Forelimb muscle (tissue), 1 donor: ENCODE measurements around the gene RIC8B. TPM values are rescaled to one million over a fixed set of nuclear protein-coding genes. Genes with fewer than 3 reads are reported as not detected.

Source experiments
- DNase-seq: peaks from one replicate; pipeline ENCODE4 v3.0.0-alpha.2; 2013; ENCODE audit warnings: low read depth
- polyA plus RNA-seq: library from polyadenylated mRNA; unstranded; fragments of 120-200 nt; gene quantifications from one replicate; pipeline ENCODE4 v1.2.1, GENCODE V29; 2013; ENCODE audit not compliant: insufficient read length

RIC8B gene
- polyA plus RNA-seq, 1 donor: 14.7 TPM

DNA sequence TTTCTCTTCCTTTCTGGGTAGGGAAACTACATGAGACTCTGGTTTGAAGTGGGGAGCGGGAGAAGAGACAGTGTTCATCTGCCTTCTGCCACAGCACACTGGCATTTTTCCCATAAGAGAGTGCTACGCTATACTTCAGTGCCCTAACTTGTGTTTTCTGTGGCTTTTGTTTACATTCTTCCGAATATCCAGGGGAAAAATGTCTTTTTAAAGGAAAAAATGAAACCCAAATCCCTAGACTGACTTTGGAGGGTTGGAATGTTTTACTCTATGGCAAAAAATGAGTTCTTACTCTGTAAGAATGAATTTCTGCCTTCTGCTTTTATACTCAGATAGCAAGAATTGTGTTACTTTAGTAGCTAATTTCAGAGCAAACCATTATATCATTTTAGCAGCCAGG, 93.2 kb downstream of the RIC8B start:
- DNase-seq: no peak

- DNase-seq: no peak
These were observed 94.7 kb downstream of the RIC8B start for GRCh38 chr12:106868982-106869700.

DNA sequence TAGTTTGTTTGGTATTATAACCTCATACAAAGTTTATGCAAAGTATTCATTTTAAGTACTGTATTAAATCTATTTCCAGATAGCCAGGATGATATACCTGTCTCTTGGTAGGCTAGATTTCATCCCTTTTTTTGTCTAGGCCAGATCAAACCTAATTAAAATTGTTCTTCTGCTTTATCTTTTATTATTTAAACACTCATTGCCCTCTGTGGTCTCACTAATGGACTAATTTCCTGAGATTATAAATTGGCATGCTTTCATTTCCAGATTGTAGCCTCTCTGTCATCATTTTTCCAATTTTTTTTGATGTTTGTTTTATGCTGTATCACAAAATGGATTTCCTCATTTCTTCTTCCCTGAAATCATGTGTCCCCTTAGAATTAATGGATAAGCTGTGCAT, 95.6 kb downstream of the RIC8B start:
- no peak for DNase-seq

DNA sequence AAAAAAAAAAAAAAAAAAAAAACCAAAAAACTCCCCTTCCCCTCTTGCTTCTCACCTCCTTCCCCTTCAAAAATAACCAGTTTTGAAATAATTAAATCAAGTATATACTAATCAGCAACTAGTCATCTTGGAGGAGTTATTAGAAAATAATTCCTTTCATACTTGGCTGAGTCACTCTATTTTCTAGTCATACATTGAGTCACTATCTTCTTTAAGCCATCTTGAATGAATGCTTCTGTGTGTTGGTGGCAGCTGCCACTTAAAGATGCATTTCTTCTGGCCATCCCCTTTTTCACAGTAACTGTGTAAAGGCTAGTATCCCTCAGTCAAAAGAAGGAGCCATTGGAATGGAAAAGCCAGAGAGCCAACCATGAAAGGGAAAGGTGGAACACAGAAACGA, 97.0 kb downstream of the RIC8B start:
- DNase-seq: no peak

DNA sequence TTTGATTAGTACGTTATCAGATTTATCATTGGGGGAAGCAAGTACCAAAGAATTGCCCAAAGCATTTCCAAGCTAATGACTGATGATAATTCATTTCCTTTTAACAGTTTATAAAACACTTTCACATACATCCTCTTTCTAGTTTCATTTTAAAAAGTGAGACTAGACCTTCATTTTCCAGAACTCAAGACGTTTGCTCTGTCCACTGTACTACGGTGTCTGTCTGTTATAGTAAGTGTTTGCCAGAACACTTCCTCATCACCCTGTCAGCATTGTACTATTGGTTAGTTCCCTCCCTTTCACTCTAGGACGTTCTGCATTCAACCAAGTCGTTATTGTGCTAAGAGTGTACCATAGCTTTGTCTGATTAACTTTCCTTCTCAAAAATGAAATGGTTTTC, 99.5 kb downstream of the RIC8B start:
- no peak for DNase-seq

DNA sequence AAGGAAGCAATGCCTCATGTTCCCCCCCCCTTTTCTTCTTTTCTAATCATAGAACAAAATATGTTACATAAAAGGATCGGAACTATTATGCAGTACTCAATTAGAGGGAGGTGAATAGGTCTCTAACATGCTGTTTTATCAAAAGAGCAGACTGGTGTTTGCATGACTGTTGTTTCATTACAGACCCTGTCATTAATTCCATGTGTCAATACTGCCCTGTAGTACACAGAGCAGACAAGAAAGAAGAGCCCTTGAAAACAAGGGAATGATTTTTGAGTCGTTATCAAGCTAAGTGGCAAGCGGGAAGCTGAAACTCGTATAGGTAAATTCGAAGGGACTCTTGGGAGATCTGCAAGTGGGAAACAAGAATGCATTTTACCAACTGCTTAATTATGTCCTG, 104.3 kb downstream of the RIC8B start:
- DNase-seq: no peak

DNA sequence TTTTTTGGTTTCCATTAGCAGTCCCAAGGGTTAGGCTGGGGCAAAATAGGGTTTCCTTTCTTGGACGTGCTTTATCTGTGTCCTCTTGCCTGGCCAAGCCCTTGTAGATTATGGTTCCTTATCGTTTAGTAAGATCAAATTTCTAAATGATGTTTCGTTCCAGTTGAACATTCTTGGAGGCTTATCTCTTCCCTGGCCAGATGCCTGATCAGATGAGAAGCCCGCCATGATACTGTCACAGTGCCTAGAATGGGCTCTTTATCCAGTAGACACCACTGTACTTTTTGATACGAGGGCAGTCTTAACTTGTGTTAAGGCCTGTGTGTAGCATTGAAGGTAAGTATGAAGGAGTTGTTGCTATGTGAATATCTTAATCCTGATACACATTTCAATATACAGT, 105.1 kb downstream of the RIC8B start:
- DNase-seq: no peak

- no peak for DNase-seq
These were observed 108.9 kb downstream of the RIC8B start for GRCh38 chr12:106883426-106883825.

DNA sequence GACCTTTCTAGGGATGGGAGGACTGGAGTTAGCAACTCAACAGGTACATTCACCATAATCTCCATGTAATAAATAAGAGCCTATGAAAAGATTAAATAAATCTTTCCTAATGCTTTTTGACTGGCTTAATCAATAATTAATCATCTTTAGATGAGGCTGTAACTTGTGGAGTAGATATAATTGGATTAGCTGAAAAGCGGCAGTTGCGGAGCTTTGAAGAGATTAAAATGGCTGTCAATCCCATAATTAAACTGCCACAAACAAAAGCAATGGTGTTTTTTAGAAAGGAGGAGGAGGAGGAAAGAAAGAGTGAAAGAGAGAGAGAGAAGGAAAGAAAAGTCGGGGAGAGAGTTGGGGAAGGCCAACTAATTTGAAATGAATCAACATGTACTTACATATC, 110.5 kb downstream of the RIC8B start:
- no peak for DNase-seq

DNA sequence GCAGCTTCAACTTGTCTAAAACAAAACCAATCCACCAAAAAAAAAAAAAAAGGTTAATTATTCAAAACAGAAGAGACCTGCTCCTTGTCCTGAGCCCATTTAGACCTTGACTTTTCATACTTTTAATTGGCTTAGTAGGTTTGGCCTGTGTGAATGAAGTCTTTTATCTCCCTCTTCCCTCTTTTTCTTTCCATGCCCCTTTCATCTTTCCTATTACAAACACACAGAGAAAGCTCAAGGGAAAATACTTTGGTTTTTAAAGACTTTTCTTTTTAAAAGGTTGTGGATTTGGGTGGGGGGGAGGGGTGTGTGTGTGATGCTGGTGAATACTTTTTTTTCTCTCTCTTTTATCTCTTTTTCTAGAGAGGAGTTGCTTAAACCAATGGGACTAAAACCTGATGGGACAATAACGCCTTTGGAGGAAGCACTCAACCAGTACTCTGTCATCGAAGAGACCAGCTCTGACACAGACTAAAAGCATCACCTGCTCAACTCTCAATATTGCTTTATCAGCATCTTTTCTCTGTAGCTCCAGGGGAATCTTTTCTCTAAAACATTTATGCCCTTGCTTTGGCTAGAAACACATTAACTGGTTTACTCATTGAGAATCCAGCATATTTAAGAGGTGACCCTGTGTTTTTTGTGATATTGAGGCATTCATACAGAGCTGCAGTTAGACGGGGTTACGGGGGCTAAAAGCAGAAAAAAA, 111.2 kb downstream of the RIC8B start:
- DNase-seq: no peak

DNA sequence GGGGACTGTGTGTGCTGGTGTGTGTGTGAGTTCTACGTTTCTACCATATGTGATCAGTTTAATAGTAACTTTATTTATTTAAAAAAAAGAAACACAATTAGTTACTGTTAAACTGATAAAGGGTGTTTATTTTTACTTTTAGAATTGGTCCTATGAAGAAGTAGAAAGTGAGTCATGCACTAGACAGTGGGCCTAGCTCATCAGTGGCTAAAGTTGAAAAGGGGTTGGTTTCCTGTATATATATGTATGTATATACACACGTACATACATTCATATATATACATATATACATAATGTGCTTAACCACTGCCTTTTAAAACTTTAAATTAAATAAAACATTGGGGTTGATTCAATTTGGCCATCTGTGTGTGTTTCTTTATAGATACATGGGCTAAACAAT, 112.5 kb downstream of the RIC8B start:
- no peak for DNase-seq

GRCh38 chr12:106888348-106888970, 114.0 kb downstream of the RIC8B start:
- no peak for DNase-seq

- no peak for DNase-seq
These were observed 114.8 kb downstream of the RIC8B start for GRCh38 chr12:106889326-106889725.

- DNase-seq: no peak
These were observed 115.6 kb downstream of the RIC8B start for GRCh38 chr12:106889950-106890626.

DNA sequence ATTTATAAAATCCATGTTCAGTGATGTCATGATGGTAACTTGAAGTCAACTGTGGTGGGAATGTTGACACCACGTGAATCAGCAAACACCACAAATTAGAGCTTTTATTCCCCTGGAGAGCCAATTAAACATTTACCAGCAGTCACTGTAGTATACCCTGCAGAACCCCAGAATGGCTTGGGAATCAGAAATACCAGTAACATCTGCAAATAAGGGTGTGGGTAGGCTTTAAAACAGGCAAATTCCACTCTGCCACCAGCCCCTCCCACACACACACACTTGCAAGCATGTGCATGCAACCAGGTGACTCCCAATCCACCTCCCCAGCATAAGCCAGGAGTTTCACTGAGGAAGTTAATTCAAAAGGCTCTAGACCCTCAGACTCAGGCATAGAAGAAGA, 117.6 kb downstream of the RIC8B start:
- DNase-seq: no peak

- no peak for DNase-seq
These were observed 119.0 kb downstream of the RIC8B start for GRCh38 chr12:106893451-106893850.

DNA sequence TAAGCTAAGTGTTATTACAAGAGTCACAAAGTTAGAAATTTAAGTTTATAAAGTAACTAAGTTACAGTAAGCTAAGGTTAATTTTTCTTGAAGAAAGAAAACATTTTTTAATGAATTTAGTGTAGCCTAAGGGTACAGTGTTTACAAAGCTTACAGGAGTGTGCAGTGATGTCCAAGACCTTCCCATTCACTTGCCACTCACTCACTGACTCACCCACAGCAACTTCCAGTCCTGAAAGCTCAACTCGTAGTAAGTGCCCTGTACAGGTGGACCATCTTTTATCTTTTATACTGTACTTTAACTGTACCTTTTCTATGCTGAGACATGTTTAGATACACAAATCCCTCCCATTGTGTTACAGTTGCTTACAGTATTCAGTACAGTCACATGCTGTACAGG, 120.3 kb downstream of the RIC8B start:
- no peak for DNase-seq

GRCh38 chr12:106896603-106897002, 122.1 kb downstream of the RIC8B start:
- DNase-seq: no peak

DNA sequence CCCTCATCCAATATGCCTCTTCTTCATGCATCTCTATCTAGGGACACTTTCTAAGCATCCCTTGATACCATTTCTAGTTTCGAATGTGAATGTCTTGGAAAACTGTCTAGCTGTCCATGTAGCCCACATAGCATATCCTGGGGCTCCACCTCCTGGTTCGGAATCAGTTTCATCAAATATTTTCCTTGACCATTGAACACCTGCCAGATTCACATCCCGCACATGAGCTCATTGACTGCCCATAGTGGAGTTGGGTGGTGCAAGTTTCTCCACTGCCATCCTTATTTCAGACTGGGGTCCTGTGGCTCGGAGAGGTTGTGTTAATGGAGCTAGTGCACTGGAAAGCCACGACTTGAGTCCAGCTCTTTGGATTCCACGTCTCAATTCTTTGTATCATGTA, 122.6 kb downstream of the RIC8B start:
- DNase-seq: no peak

DNA sequence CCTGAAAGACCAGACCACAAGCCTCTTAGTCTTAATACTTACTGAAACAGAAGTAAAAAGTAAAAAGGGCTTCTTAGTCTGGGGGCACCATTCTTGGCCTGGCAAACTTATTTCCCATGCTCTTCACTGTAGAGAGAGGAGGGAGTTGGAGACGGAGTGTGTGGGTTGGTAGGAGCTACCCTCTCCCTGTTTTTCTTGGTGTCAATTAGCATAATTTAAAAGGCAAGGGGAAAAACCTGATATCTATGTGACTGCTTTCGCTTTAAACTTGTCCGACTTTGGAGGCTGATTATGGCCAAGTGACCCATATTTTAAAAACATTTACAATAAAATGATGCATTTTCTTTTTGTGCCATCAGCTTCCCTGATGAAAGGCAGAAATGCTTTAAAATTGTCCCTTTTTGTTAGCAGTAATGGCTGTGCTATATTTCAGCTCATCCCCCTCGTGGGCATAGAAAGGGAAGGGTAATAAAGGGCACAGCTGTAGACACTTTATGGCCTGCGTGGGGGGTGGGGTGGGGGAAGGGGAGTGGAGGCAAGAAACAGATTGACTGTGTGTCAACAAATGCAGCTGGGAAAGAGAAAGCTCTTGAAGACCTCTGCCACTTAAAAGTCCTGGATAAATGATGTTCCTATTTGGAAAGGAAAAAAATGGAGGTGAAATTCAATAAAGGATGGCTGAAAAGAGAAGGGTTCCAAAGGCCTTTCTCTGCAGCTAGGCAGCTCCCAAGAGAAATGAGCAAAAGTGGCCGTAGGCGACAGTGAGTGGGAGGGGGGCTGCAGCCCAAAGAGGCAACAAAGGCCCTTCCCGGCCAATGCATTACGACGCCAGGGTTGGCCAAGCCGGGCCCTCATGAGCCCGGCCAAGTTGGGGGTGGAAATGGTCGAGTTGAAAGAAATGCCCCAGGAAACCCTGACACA, 123.8 kb downstream of the RIC8B start:
- DNase-seq: no peak

GRCh38 chr12:106900554-106900953, 126.1 kb downstream of the RIC8B start:
- no peak for DNase-seq
